Endodermal cell (in vitro differentiated cells): ENCODE data around the gene PARP16. TPM values are rescaled to one million over a fixed set of nuclear protein-coding genes. Genes with fewer than 3 reads are reported as not detected.
"Not testable (repeated sequence)": the region's sequence is repeated elsewhere in the genome, so short reads cannot be mapped to it uniquely, and the experiment has no call there.

ENCODE experiments used
- DNase-seq: peaks from one replicate; pipeline ENCODE4 v3.0.0-alpha.2; 2017
- H3K27ac ChIP-seq: 2 replicates; pipeline ENCODE4 v1.5.1; 2013; ENCODE audit warnings: mild to moderate bottlenecking, low read depth, low read length, moderate library complexity
- H3K27me3 ChIP-seq: 2 replicates; pipeline ENCODE4 v1.6.1; 2013; ENCODE audit warnings: mild to moderate bottlenecking, low read length, moderate library complexity; ENCODE audit not compliant: insufficient read depth, control insufficient read depth, poor library complexity, severe bottlenecking
- H3K36me3 ChIP-seq: 2 replicates; pipeline ENCODE4 v1.7.0; 2013; ENCODE audit warnings: mild to moderate bottlenecking, low read length, moderate library complexity; ENCODE audit not compliant: control insufficient read depth, insufficient read depth
- H3K4me1 ChIP-seq: one replicate; pipeline ENCODE4 v1.7.0; 2013; ENCODE audit warnings: low read length; ENCODE audit not compliant: control insufficient read depth, insufficient read depth
- H3K4me3 ChIP-seq: 2 replicates; pipeline ENCODE4 v1.5.1; 2013; ENCODE audit warnings: mild to moderate bottlenecking, low read length, moderate library complexity
- H3K9ac ChIP-seq: 2 replicates; pipeline ENCODE4 v1.6.1; 2013; ENCODE audit warnings: mild to moderate bottlenecking, low read length, moderate library complexity; ENCODE audit not compliant: poor library complexity, severe bottlenecking; ENCODE audit errors: extremely low read depth
- H3K9me3 ChIP-seq: 2 replicates; pipeline ENCODE4 v1.6.1; 2013; ENCODE audit warnings: mild to moderate bottlenecking, low read length, moderate library complexity; ENCODE audit not compliant: control insufficient read depth
- H3K27ac Mint-ChIP-seq: 2 replicates; pipeline ENCODE4 v1.8.0; 2020; ENCODE audit warnings: mixed read lengths
- H3K27me3 Mint-ChIP-seq: 2 replicates; pipeline ENCODE4 v1.8.0; 2021; ENCODE audit warnings: mild to moderate bottlenecking, mixed read lengths; ENCODE audit not compliant: insufficient read depth
- H3K36me3 Mint-ChIP-seq: 2 replicates; pipeline ENCODE4 v1.8.0; 2020; ENCODE audit warnings: low read depth, mixed read lengths
- H3K4me1 Mint-ChIP-seq: 2 replicates; pipeline ENCODE4 v1.8.0; 2020; ENCODE audit warnings: mixed read lengths
- H3K4me3 Mint-ChIP-seq: 2 replicates; pipeline ENCODE4 v1.8.0; 2020; ENCODE audit warnings: mild to moderate bottlenecking, moderate library complexity, mixed read lengths
- H3K9me3 Mint-ChIP-seq: 2 replicates; pipeline ENCODE4 v1.8.0; 2020; ENCODE audit warnings: mild to moderate bottlenecking, mixed read lengths
- CTCF ChIP-seq: fragments of 200-600 bp; sonication (generic); conservative IDR thresholded peaks from 2 replicates; pipeline ENCODE4 v1.5.0; 2021; ENCODE audit warnings: antibody characterized with exemption, mild to moderate bottlenecking
- WGBS, 2 experiments: methylation state at CpG; one replicate each; pipeline versions ENCODE4 v1.1.5 to v1.1.7; 2013; ENCODE audit warnings: missing lambda C conversion rate in 2 of 2, mixed read lengths in 1 of 2; ENCODE audit not compliant: insufficient coverage in 1 of 2, insufficient read length in 1 of 2; 5-methylcytosine and 5-hydroxymethylcytosine counted together
- total RNA-seq, 2 donors: library from RNA; stranded (reverse); fragmentation: NEBNext Ultra II Directional in 1 of 2; extraction: Animal tissue kit (Norgen Biotek cat#: 25700) in 1 of 2; gene quantifications; 2 replicates in 1 of 2; 3 replicates in 1 of 2; pipeline ENCODE4 v1.2.1, GENCODE V29; 2021

The PARP16 gene
- total RNA-seq, 2 donors from 2014 or later, result 4.3 to 11.6 TPM

DNA sequence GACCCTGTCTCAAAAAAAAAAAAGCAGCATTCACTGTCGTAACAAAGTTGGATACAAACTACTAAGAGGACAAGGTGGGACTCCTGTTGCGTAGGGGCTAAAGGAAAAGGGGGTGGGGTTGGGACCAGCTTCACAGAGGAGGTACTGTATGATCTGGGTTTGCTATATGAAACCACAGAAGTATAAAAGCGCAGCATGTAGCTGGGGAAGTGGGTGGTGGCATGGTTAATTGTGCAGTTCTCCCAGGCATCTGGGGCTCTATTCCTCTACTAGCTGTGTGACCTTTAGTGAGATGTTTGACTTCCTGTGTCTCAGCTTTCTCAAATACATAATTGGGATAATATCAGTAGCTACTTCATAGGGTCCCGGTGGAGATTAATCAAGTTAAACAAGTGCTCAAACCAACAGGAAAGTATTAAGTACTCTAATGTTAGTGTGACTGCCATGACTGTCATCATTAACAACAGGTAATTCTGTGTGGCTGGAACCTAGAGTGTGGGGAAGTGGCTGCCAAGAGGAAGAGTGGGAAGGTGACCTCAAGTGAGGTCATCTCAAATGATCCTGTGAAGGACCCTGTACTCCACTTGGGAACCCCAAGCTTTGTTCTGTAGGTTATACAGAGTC lies 11.5 kb downstream of the PARP16 start:
- H3K4me3 ChIP-seq, result no peak overlapping the region

DNA sequence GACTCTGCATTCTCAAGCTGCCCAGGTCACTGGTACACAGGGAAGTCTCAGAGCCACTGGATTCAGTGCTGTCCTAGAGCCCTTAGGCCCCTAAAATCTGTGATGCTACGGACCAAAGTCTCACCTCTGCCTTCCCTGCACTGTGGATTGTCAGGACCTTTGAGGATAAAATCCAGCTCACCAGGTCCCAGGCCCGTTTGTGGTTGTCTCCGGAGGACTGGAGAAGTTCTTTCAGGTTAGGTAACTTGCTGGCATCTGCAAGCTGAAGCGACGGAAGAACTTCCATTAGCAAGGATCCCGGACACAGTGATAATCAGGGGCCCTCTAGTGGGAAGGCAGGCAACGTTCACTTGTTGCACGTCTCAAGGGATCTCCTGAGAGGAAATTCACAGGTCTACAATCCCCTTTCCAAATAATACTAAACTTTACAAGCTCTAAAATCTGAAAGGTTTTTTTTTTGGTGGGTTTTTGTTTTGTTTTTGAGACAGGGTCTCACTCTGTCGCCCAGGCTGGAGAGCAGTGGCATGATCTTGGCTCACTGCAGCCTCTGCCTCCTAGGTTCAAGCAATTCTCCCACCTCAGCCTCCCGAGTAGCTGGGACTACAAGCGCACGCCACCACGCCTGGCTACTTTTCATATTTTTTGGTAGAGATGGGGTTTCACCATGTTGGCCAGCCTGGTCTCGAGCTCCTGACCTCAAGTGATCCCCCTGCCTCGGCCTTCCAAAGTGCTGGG lies 15.7 kb downstream of the PARP16 start:
- whole genome bisulfite sequencing, 2 experiments, result 34 to 39% methylated on average over 10 to 15 of the region's 15 CpGs
- H3K27ac ChIP-seq, H3K36me3 Mint-ChIP-seq, H3K27me3 Mint-ChIP-seq, H3K4me1 ChIP-seq, H3K27ac Mint-ChIP-seq, H3K9me3 Mint-ChIP-seq, H3K4me3 Mint-ChIP-seq, H3K36me3 ChIP-seq, H3K27me3 ChIP-seq, H3K9me3 ChIP-seq, H3K4me1 Mint-ChIP-seq, H3K9ac ChIP-seq, H3K4me3 ChIP-seq: not testable (repeated sequence)
- DNase-seq, result peak; percentile 89
- peak; percentile 92 for TF ChIP-seq CTCF

More for the DNA sequence above, 11.5 kb downstream of the PARP16 start:
- Mint-ChIP-seq H3K9me3 (no peaks in the 10 kb centered on the region), H3K27me3 (no peaks in the 10 kb centered on the region), H3K4me3 (no peak overlapping the region), H3K4me1 (peaks cover 15% of the 10 kb centered on the region), H3K27ac (no peak overlapping the region), H3K36me3 (peaks cover 3% of the 10 kb centered on the region)
- Histone ChIP-seq H3K9ac (no peak overlapping the region), H3K27me3 (no peaks in the 10 kb centered on the region), H3K27ac (no peak overlapping the region), H3K9me3 (no peaks in the 10 kb centered on the region), H3K4me1 (peaks cover 3% of the 10 kb centered on the region), H3K36me3 (no peaks in the 10 kb centered on the region)
- no peak for TF ChIP-seq CTCF
- 96 to 97% methylated on average over 3 to 4 of the region's 4 CpGs for WGBS, 2 experiments
- DNase-seq, result no peak

GRCh38 chr15:65268411-65268810 lies 18.3 kb downstream of the PARP16 start:
- no peaks in the 10 kb centered on the region for H3K36me3 ChIP-seq
- 98% methylated on average over 4 of the region's 4 CpGs for WGBS, 2 experiments
- H3K27ac Mint-ChIP-seq, result no peak overlapping the region
- no peak for TF ChIP-seq CTCF
- no peak overlapping the region for H3K4me3 ChIP-seq
- no peaks in the 10 kb centered on the region for H3K27me3 Mint-ChIP-seq
- no peak overlapping the region for H3K27ac ChIP-seq
- no peaks in the 10 kb centered on the region for H3K27me3 ChIP-seq
- no peaks in the 10 kb centered on the region for H3K4me1 Mint-ChIP-seq
- H3K9me3 ChIP-seq, result no peaks in the 10 kb centered on the region
- no peak overlapping the region for H3K9ac ChIP-seq
- H3K9me3 Mint-ChIP-seq, result no peaks in the 10 kb centered on the region
- peaks cover 5% of the 10 kb centered on the region for H3K36me3 Mint-ChIP-seq
- DNase-seq, result no peak
- no peaks in the 10 kb centered on the region for H3K4me1 ChIP-seq
- H3K4me3 Mint-ChIP-seq, result no peak overlapping the region
